Thyroid gland (tissue), 4 donors: ENCODE results near the gene FANCC.

Experiments used
- CTCF ChIP-seq, 6 experiments: fragments of 200-600 bp in 3 of 6; fragments of 450-650 bp in 3 of 6; sonication (generic) in 3 of 6; IDR thresholded peaks; one replicate each; pipeline ENCODE4 v1.5.1; 2016 to 2019; ENCODE audit warnings: antibody characterized with exemption in 6 of 6, mild to moderate bottlenecking in 2 of 6, inconsistent platforms in 1 of 6, moderate library complexity in 1 of 6
- POLR2A ChIP-seq, 2 donors: fragments of 450-650 bp; IDR thresholded peaks; one replicate each; pipeline ENCODE4 v1.6.1; 2017; ENCODE audit warnings: antibody characterized with exemption in 2 of 2, mild to moderate bottlenecking in 2 of 2, moderate library complexity in 1 of 2

GRCh38 chr9:95089257-95090022, 228.1 kb downstream of the FANCC start:
- TF ChIP-seq CTCF (IDR thresholded peaks at IDR 0.05), result no peak
- TF ChIP-seq POLR2A (IDR thresholded peaks at IDR 0.05), result no peak
